ENCODE measurements around the gene KIF19. TPM values are rescaled to one million over a fixed set of nuclear protein-coding genes. Genes with fewer than 3 reads are reported as not detected.
"Not testable (repeated sequence)": the region's sequence is repeated elsewhere in the genome, so short reads cannot be mapped to it uniquely, and the experiment has no call there.

Gene KIF19
- total and polyA plus RNA-seq, 2 of the 8 experiments (the other 6 are each of a cell fraction or from before 2014, with no cell fraction given): 0.52 to 0.77 TPM

GRCh38 chr17:74282274-74282586, 43.8 kb upstream of the KIF19 start:
- not testable (repeated sequence) for FAIRE-seq; H3K4me2 ChIP-seq (ENCODE audit: insufficient read depth in 1 of 2, low read depth in 2 of 2, low read length in 2 of 2); DNase-seq (ENCODE audit: low read depth in 1 of 2, low spot score in 2 of 2); H3K23ac ChIP-seq (ENCODE audit: insufficient read length); H3K4me3 ChIP-seq (ENCODE audit: extremely low read depth in 1 of 4, insufficient read depth in 2 of 4, low read depth in 3 of 4, low read length in 4 of 4); H2BK15ac ChIP-seq (ENCODE audit: low read length); H3K27ac ChIP-seq (ENCODE audit: low read depth, low read length); H2AK5ac ChIP-seq (ENCODE audit: low read depth, low read length); H3K27me3 ChIP-seq (replicated peaks in 1 of 4; ENCODE audit: control insufficient read depth in 3 of 4, extremely low read depth in 1 of 4, insufficient read depth in 3 of 4, low read length in 3 of 4); H3K56ac ChIP-seq (replicated peaks; ENCODE audit: insufficient read length, low read depth, low read length); H3K79me1 ChIP-seq (ENCODE audit: low read depth, low read length); H2BK20ac ChIP-seq (ENCODE audit: low read length); H4K8ac ChIP-seq (ENCODE audit: extremely low read depth, insufficient read depth, low read length); H3K4ac ChIP-seq (replicated peaks; ENCODE audit: insufficient read length, low read depth, low read length); H3K9me3 ChIP-seq (ENCODE audit: insufficient read depth in 2 of 2, low read depth in 1 of 2, low read length in 1 of 2); H2BK12ac ChIP-seq (ENCODE audit: low read depth, low read length); H4K5ac ChIP-seq (ENCODE audit: insufficient read length, low read depth, low read length); H3K18ac ChIP-seq (ENCODE audit: extremely low read depth, low read length); H2BK120ac ChIP-seq (replicated peaks; ENCODE audit: low read depth, low read length); H3K14ac ChIP-seq (ENCODE audit: insufficient read length); H3K36me3 ChIP-seq (ENCODE audit: control insufficient read depth in 2 of 4, insufficient read depth in 4 of 4, low read length in 3 of 4); H3K9ac ChIP-seq (replicated peaks in 1 of 4; ENCODE audit: extremely low read depth in 1 of 4, low read depth in 3 of 4, low read length in 3 of 4); H4K91ac ChIP-seq (replicated peaks; ENCODE audit: insufficient read length, low read length); H3K79me2 ChIP-seq (ENCODE audit: control insufficient read depth in 1 of 2, insufficient read depth in 2 of 2, low read length in 2 of 2); H2AFZ ChIP-seq (ENCODE audit: low read length); H3K4me1 ChIP-seq (replicated peaks in 1 of 4; ENCODE audit: control insufficient read depth in 3 of 4, insufficient read depth in 4 of 4, low read length in 3 of 4); H4K20me1 ChIP-seq (replicated peaks in 1 of 2; ENCODE audit: control insufficient read depth in 1 of 2, insufficient read depth in 2 of 2, low read length in 2 of 2); H3K23me2 ChIP-seq (ENCODE audit: low read depth, low read length); H2BK5ac ChIP-seq (ENCODE audit: low read depth, low read length)
- ChIA-PET CTCF (ENCODE audit: partially characterized antibody) (interaction anchor here (0.6 to 9.1 kb wide), 8 partner anchors 10 to 86 kb away, joined by 3 to 106 read pairs (median 3); partner anchors contain the start of gene GPR142), POLR2A (ENCODE audit: partially characterized antibody) (interaction anchor here (0.7 to 1.2 kb wide), 4 partner anchors 9 to 78 kb away, joined by 3 to 4 read pairs (median 3); no protein-coding TSS in a partner anchor)
- WGBS, 2 experiments (ENCODE audit: extremely low coverage in 1 of 2, insufficient coverage in 1 of 2, insufficient read length in 1 of 2, insufficient replicate concordance in 2 of 2, low coverage in 1 of 2, low lambda C conversion rate in 2 of 2, missing lambda C conversion rate in 1 of 2): 91% methylated on average over 4 of the region's 4 CpGs; no CpG with 5 or more reads in 1 of the 2 experiments

Measured in H1 (cell line).